IPS-15b (cell line): ENCODE results near the gene KRT39.

Experiments
- H3K27me3 ChIP-seq: one replicate; pipeline ENCODE4 v1.6.1; 2013; ENCODE audit warnings: low read length; ENCODE audit not compliant: control insufficient read depth, insufficient read depth
- H3K36me3 ChIP-seq: one replicate; pipeline ENCODE4 v1.6.1; 2013; ENCODE audit warnings: low read length; ENCODE audit not compliant: control insufficient read depth, insufficient read depth
- H3K4me1 ChIP-seq: one replicate; pipeline ENCODE4 v1.6.1; 2013; ENCODE audit warnings: mild to moderate bottlenecking, low read length; ENCODE audit not compliant: control insufficient read depth, insufficient read depth
- H3K4me3 ChIP-seq: one replicate; pipeline ENCODE4 v1.5.1; 2013; ENCODE audit warnings: low read depth, low read length
- H3K9ac ChIP-seq: one replicate; pipeline ENCODE4 v1.6.1; 2013; ENCODE audit warnings: low read depth, mild to moderate bottlenecking, low read length
- H3K9me3 ChIP-seq: one replicate; pipeline ENCODE4 v1.6.1; 2013; ENCODE audit warnings: mild to moderate bottlenecking, low read length; ENCODE audit not compliant: control insufficient read depth, insufficient read depth

Gene KRT39

DNA sequence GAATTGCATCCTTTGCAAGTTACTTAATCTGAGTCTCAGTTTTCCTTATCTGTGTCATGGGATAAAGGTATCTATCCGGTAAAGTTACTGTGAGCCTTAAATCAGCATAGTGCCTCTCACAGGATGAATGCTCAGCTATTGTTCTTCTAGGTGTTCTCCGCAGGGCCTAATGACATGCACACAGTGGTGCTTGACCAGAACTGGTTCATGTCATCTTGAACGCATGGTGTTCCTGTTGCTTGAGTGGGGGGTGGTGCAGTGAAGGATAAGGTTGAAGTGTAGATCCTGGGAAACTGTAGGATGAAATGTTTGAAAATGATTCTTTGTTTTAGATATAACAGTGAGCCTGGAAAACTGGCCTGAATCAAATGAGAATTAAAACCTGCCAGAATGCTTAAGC, 13.4 kb upstream of the KRT39 start:
- H3K27me3 ChIP-seq, result no peaks in the 10 kb centered on the region
- H3K9ac ChIP-seq, result no peak overlapping the region
- H3K36me3 ChIP-seq, result no peaks in the 10 kb centered on the region
- no peak overlapping the region for H3K4me3 ChIP-seq
- H3K9me3 ChIP-seq, result no peaks in the 10 kb centered on the region
- no peaks in the 10 kb centered on the region for H3K4me1 ChIP-seq

DNA sequence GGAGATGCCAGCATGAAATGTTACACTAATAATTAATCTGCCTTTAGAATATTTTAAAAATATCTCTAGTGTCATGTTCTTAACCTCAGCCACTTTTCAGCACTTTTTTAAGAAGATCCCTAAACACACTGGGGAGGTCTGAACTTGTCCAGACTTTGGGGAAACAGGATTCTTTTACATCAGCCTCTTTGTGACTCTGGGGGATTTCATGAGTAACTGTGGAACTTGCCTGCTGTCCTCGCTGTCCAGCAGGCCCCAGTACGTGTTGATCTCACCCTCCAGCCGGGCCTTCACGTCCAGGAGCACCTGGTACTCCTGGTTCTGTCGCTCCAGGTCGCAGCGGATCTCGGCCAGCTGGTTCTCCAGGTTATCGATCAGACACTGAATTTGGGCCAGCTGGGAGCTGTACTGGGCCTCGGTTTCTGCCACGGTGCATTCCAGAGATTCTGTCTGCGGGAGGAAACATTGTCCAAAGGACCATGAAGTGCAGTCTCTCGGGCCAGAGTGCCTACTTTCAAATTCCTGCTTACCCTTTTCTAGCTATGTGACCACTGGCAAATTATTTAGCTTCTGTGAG, 11.9 kb upstream of the KRT39 start:
- Histone ChIP-seq H3K4me3 (no peak overlapping the region), H3K9me3 (no peaks in the 10 kb centered on the region)

GRCh38 chr17:40975516-40975915, 8.8 kb upstream of the KRT39 start:
- Histone ChIP-seq H3K27me3 (no peaks in the 10 kb centered on the region), H3K36me3 (no peaks in the 10 kb centered on the region), H3K4me1 (no peaks in the 10 kb centered on the region), H3K4me3 (no peak overlapping the region), H3K9me3 (no peaks in the 10 kb centered on the region), H3K9ac (no peak overlapping the region)

More for the DNA sequence above, 11.9 kb upstream of the KRT39 start:
- H3K4me1 ChIP-seq, result no peaks in the 10 kb centered on the region
- no peaks in the 10 kb centered on the region for H3K27me3 ChIP-seq
- H3K36me3 ChIP-seq, result no peaks in the 10 kb centered on the region
- H3K9ac ChIP-seq, result no peak overlapping the region

GRCh38 chr17:40974366-40974765, 7.6 kb upstream of the KRT39 start:
- no peak overlapping the region for H3K4me3 ChIP-seq
- H3K9ac ChIP-seq, result no peak overlapping the region
- no peaks in the 10 kb centered on the region for H3K9me3 ChIP-seq
- no peaks in the 10 kb centered on the region for H3K4me1 ChIP-seq
- no peaks in the 10 kb centered on the region for H3K27me3 ChIP-seq
- no peaks in the 10 kb centered on the region for H3K36me3 ChIP-seq

DNA sequence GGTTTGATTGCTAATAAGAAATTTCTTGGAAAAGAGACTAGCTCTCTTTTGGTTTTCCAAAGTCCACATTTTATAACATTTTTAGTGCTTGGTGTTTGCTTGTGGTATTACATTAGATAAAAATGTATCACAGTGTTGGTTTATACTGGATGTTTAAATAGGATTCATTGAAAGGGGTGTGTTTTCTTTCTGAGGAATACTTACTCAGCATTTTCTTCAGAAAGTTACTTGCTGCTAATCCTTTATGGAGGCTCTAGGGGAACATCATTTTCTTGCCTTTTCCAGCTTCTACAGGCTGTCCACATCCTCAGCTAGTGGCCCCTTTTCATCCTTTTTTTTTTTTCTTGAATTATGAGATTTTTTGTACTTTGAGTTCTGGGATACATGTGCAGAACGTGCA, 834 bp upstream of the KRT39 start:
- no peak overlapping the region for H3K4me3 ChIP-seq
- no peaks in the 10 kb centered on the region for H3K9me3 ChIP-seq
- no peaks in the 10 kb centered on the region for H3K27me3 ChIP-seq
- H3K36me3 ChIP-seq, result no peaks in the 10 kb centered on the region
- no peaks in the 10 kb centered on the region for H3K4me1 ChIP-seq
- no peak overlapping the region for H3K9ac ChIP-seq

DNA sequence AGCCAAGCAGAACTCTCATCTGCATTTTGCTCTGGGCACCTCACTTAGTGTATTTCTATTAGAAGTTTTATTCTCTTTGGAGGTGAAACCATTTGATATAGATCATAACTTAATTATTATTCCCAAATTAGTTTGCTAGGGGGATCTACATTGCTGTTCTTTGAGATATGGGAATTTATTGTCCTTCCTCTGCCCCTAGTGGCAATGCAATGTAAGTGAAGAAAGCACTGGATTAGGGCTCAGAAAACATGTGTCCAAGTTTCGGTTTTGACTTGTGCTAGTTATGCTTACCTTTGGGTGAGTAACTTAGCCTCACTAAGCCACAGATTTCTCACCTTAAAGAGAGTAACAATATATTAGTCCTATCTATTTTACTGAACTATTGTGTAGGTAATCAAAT, 2.9 kb downstream of the KRT39 start:
- no peaks in the 10 kb centered on the region for H3K36me3 ChIP-seq
- no peaks in the 10 kb centered on the region for H3K4me1 ChIP-seq
- no peaks in the 10 kb centered on the region for H3K27me3 ChIP-seq
- H3K9ac ChIP-seq, result no peak overlapping the region
- no peaks in the 10 kb centered on the region for H3K9me3 ChIP-seq
- no peak overlapping the region for H3K4me3 ChIP-seq

- H3K4me3 ChIP-seq, result no peak overlapping the region
- peaks cover 10% of the 10 kb centered on the region for H3K4me1 ChIP-seq
- no peak overlapping the region for H3K9ac ChIP-seq
- H3K9me3 ChIP-seq, result no peaks in the 10 kb centered on the region
- no peaks in the 10 kb centered on the region for H3K27me3 ChIP-seq
- no peaks in the 10 kb centered on the region for H3K36me3 ChIP-seq
These were observed 4.6 kb downstream of the KRT39 start for GRCh38 chr17:40962059-40962561.

DNA sequence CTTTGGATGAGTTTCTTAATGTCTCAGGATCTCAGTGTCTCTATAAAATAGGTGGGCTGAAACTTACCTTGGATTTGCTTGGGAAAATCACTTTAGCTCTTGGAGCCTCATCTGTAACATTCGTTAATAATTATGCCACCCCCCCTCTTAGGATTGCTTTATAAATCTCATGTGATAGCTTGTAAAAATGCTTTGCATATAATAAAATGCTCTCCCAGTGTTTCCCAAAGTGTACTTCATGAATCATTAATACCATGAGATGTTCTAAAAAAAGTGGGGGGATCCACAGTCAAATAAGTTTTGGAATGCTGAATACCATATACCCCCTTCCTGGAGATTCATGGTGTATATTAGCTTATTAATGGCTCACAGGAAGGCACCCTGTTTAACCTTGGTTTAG, 5.2 kb downstream of the KRT39 start:
- no peak overlapping the region for H3K4me3 ChIP-seq
- H3K36me3 ChIP-seq, result no peaks in the 10 kb centered on the region
- H3K9ac ChIP-seq, result no peak overlapping the region
- no peaks in the 10 kb centered on the region for H3K27me3 ChIP-seq
- peaks cover 13% of the 10 kb centered on the region for H3K4me1 ChIP-seq
- H3K9me3 ChIP-seq, result no peaks in the 10 kb centered on the region

- H3K9me3 ChIP-seq, result no peaks in the 10 kb centered on the region
- no peaks in the 10 kb centered on the region for H3K27me3 ChIP-seq
- H3K4me3 ChIP-seq, result no peak overlapping the region
- H3K4me1 ChIP-seq, result peaks cover 14% of the 10 kb centered on the region
- no peaks in the 10 kb centered on the region for H3K36me3 ChIP-seq
- no peak overlapping the region for H3K9ac ChIP-seq
These were observed 6.6 kb downstream of the KRT39 start for GRCh38 chr17:40960144-40960543.

GRCh38 chr17:40958086-40958953, 8.4 kb downstream of the KRT39 start:
- Histone ChIP-seq H3K4me3 (no peak overlapping the region), H3K9ac (no peak overlapping the region), H3K9me3 (no peaks in the 10 kb centered on the region), H3K4me1 (peaks cover 14% of the 10 kb centered on the region), H3K27me3 (no peaks in the 10 kb centered on the region), H3K36me3 (no peaks in the 10 kb centered on the region)

GRCh38 chr17:40956401-40957254, 10.1 kb downstream of the KRT39 start:
- Histone ChIP-seq H3K27me3 (no peaks in the 10 kb centered on the region), H3K9ac (no peak overlapping the region), H3K4me1 (peaks cover 14% of the 10 kb centered on the region), H3K9me3 (no peaks in the 10 kb centered on the region), H3K36me3 (no peaks in the 10 kb centered on the region), H3K4me3 (no peak overlapping the region)
